ENCODE data around the gene PLA2R1.

Gene PLA2R1

DNA sequence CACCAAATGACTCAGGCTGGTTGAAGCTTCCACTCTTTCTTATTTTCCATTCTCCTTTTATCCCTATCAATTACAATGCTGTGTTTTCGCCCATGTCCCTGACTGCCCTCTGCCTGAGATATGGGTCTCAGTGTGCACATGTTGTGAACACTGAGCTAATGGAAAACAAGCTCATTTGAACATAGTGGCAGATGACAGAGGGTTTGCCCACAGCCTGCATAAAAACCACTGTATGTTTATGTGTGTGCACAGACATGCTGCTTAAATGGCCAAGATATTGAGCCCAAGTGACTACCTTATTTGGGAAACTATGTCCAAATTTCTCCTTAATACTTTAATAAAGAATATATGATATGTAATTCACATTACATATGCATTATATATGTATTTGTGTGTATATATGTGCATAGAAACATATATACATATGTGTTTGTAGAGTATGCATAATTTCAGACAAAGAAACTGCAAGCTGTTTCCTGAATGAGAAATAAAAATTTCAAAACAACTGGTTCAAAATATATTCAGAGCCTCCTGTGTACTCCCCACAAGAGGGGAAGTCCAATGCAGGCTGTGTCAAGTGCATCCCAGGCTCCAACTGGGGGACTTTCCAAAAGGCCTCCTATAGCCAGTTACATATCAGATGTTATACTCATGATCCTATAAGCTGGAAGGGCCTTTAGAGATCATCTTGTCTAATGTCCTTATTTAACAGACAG lies 171.7 kb downstream of the PLA2R1 start:
- H3K27ac ChIP-seq, result no peak overlapping the region
- DNase-seq (ENCODE audit: low spot score), result no peak
- POLR2A ChIA-PET (ENCODE audit: low non-redundant PET), result no interaction called here
- no peak for TF ChIP-seq CTCF (conservative IDR thresholded peaks at IDR 0.05; ENCODE audit: low read depth)
- CTCF ChIA-PET, result no interaction called here

- no peak for TF ChIP-seq CTCF (conservative IDR thresholded peaks at IDR 0.05; ENCODE audit: low read depth)
- ChIA-PET CTCF (interaction anchor here (0.6 kb wide), 1 partner anchor 9 kb away, joined by 3 read pairs; no protein-coding TSS in a partner anchor), POLR2A (ENCODE audit: low non-redundant PET) (no interaction called here)
- DNase-seq (ENCODE audit: low spot score), result no peak
- H3K27ac ChIP-seq, result no peak overlapping the region
These were observed 180.2 kb downstream of the PLA2R1 start for GRCh38 chr2:159882130-159882745.

Measured in RWPE1 (cell line).